Airway epithelial cell (primary cell): ENCODE results near the gene ARFGAP1. TPM values are rescaled to one million over a fixed set of nuclear protein-coding genes. Genes with fewer than 3 reads are reported as not detected.

Source experiments
- total RNA-seq: library from RNA; depleted of rRNA; stranded (reverse); fragments of >200 nt; gene quantifications from 2 replicates; pipeline ENCODE4 v1.2.3, GENCODE V29; 2015

Gene ARFGAP1
- 44.6 and 46.3 TPM in 2 replicates for total RNA-seq

GRCh38 chr20:63272105-63273058, at the start of gene ARFGAP1:
Gene ARFGAP1 (plus strand): TSS chr20:63272813. CDS start chr20:63275581, 2,768 bp downstream.

GRCh38 chr20:63235399-63235983, 37.1 kb upstream of the ARFGAP1 start, which contains the start of gene BIRC7:
Gene BIRC7 (plus strand): TSS chr20:63235905. CDS start chr20:63236097, 192 bp downstream.

DNA sequence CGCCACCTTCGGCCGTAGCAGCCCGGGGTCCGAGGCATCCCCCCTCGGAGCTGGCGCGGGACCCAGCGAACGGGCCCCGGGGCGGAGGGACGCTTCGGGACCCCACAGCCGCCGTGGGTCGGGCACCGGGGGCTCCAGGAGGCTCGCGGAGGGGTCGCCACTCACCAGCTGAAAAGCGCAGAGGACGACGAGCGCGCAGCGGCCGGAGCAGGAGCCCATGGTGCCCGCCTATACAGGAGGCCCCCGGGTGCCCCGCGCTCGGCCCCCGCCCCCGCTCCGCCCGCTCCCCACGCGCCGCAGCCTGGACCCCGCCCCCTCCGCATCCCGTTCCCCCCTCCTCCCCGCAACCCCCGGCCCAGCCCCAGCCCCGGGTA, 18.4 kb upstream of the ARFGAP1 start, which contains the start of gene NKAIN4:
NKAIN4 (minus strand) TSS at position 232 of the 374 bp plus-strand sequence; CDS start at position 219, 13 bp downstream.

GRCh38 chr20:63292904-63293303, 20.3 kb downstream of the ARFGAP1 start, which contains the start of gene COL20A1:
Gene COL20A1 (plus strand): TSS chr20:63293186. CDS start chr20:63295108, 1,922 bp downstream.

Other genes starting within 250 kb of the ARFGAP1 start
- 20.7 and 25.4 TPM in 2 replicates for gene YTHDF1, start 56.7 kb upstream of the ARFGAP1 start, total RNA-seq
- gene BIRC7, start 36.9 kb upstream of the ARFGAP1 start, total RNA-seq, result not detected in 2 replicates
- gene NKAIN4, start 18.4 kb upstream of the ARFGAP1 start, total RNA-seq, result 0.46 TPM in 1 of 2 replicates, not detected in the other
- gene COL20A1, start 20.4 kb downstream of the ARFGAP1 start, total RNA-seq, result not detected in 2 replicates
- not detected in 2 replicates for gene CHRNA4, start 88.5 kb downstream of the ARFGAP1 start, total RNA-seq
- not detected in 2 replicates for gene KCNQ2, start 199.8 kb downstream of the ARFGAP1 start, total RNA-seq
- 2.3 and 3.2 TPM in 2 replicates for gene EEF1A2, start 226.3 kb downstream of the ARFGAP1 start, total RNA-seq
- 228 and 415 TPM in 2 replicates for gene PPDPF, start 248.0 kb downstream of the ARFGAP1 start, total RNA-seq